NCI-H1092 treated with DMSO at 0.1 percent for 48 hours (cell line): Measurements from ENCODE around the gene PI4KA.
"Not testable (repeated sequence)": the region's sequence is repeated elsewhere in the genome, so short reads cannot be mapped to it uniquely, and the experiment has no call there.

ENCODE experiments used
- DNase-seq: peaks from one replicate; lab custom pipeline; 2025; lab: John Stamatoyannopoulos, UW

PI4KA gene

DNA sequence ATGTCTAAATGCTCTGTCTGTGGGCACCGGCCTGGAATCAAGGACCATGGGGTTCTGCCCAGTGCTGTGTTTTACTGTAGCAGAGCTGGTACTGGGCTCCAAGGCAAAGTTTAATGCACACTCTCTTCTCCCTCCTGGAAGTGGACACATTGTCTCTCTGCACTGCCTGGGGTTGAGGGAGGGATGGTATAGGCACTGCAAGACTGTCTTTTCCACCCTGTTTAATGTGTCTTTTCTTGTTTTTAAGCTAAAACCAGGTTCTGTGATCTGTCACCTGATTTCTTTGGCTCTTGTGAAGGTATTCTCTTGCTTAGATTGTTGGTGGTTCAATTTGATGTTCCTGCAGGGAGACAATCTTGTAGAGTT is 194.0 kb downstream of the PI4KA start:
- DNase-seq = no peak

GRCh38 chr22:20663941-20664593 is 194.5 kb downstream of the PI4KA start:
- no peak for DNase-seq

- DNase-seq = no peak
Observed at GRCh38 chr22:20663137-20663828, 195.3 kb downstream of the PI4KA start.

DNA sequence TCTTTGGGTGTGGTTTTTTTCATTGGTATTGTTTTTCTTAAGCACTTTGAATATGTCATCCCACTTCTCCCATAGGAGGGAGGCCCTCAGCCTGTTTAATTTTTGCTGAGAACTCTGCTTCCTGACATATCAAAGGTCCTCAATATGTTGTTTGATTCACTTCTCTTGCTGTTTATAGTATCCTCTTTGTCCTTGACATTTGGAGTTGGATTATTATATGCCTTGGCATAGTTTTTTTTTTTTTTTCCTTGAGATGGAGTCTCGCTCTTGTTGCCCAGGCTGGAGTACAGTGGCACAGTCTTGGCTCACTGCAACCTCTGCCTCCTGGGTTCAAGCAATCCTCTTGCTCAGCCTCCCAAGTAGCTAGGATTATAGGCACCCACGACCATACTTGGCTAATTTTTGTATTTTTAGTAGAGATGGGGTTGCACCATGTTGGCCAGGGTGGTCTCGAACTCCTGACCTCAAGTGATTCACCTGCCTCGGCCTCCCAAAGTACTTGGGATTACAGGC is 196.0 kb downstream of the PI4KA start:
- DNase-seq = not testable (repeated sequence)

DNA sequence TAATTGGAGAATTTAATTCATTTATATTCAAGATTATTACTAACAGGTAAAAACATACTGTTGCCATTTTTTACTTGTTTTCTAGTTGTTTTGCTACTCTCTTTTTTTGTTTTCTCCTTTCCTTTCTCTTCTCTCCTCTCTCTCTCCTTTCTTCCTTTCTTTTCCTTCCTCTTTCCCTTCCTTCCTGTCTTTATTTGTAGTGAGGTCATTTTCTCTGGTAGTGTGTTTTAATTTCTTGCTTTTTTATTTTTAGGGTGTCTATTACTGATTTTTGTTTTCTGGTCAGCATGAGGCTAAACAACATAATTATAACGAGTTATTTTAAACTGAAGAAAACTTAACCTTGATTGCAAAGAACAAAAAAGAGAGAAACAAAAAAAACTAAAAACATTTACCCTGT is 197.1 kb downstream of the PI4KA start:
- no peak for DNase-seq

DNA sequence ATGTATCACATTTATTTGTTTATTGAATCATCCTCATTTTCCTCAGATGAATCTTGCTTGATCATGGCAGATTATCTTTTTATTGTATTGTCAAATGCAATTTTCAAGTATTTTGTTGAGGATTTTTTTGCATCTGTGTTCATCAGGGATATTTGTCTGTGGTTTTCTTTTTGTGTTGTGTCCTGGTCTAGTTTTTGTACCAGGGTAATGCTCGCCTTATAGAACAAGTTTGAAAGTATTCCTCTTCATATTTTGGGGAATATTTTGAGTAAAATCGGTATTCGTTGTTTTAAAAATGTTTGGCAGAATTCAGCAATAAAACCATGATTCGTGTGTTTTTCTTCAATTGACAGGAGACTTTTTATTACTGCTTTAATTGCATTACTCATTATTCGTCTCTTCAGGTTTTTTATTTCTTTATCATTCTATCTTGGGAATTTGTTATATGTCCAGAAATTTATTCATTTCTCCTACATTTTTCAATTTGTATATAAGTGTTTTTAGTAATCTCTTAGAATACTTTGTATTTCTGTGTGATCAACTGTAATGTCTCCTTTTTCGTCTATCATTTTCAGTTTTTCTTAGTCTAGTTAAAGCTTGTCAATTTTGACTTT is 198.1 kb downstream of the PI4KA start:
- no peak for DNase-seq

DNA sequence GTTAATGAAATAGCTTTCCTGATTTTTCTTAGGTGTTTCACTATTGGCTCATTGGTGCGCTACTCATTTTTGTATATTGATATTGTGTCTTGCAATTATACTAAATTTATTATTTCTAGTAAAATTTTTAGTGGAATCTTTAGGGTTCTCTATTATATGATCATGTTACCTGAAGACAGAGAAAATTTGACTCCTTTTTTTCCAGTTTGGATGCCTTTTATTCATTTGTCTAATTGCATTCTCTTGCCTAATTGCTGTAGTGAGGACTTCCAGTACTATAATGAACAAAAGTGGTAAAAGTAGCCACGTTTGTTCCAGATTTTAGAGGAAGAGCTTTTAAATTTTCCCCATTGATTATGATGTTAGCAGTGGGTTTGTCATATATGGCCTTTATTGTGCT is 198.7 kb downstream of the PI4KA start:
- DNase-seq = no peak

- DNase-seq = no peak
Observed at GRCh38 chr22:20659258-20659657, 199.4 kb downstream of the PI4KA start.

DNA sequence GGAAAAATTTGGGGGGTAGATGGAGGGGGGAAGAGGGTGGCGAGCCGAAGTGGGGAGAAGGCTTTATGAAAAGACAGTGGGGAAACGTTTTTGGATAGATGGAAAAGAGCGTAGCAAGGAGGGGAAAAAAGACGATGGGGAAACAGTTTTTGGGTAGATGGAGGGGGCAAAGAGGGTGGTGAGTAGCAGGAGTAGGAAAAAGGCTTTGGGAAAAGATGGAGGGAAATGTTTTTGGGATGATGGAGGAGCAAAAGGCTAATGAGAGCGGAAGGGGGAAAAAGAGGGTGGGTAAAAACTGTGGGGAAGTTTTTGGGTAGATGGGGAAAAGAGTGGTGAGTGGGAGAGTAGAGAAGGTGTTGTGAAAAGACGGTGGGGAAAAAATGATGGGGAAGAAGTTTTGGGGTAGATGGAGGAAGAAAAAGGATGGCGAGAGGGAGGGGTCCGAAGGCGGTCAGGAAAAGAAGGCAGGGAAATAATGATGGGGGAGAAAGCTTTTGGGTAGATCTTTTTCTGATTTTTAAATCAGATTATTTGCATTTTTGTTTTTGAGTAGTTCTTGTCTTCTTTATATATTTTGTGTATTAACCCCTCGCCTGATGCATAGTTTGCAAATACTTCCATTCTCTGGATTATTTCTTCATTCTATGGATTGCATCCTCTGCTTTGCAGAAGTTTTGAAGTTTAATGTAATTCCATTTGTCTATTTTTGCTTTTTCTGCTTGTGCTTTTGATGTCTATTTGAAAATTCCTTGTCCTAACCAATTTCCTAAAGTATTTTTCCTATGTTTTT is 200.0 kb downstream of the PI4KA start:
- no peak for DNase-seq

GRCh38 chr22:20657963-20658362 is 200.6 kb downstream of the PI4KA start:
- DNase-seq = no peak
